Measurements from ENCODE around the gene STBD1.
"Not testable (repeated sequence)": the region's sequence is repeated elsewhere in the genome, so short reads cannot be mapped to it uniquely, and the experiment has no call there.

The STBD1 gene

GRCh38 chr4:76287811-76288210 is 18.7 kb upstream of the STBD1 start:
- DNase-seq, result not testable (repeated sequence)

DNA sequence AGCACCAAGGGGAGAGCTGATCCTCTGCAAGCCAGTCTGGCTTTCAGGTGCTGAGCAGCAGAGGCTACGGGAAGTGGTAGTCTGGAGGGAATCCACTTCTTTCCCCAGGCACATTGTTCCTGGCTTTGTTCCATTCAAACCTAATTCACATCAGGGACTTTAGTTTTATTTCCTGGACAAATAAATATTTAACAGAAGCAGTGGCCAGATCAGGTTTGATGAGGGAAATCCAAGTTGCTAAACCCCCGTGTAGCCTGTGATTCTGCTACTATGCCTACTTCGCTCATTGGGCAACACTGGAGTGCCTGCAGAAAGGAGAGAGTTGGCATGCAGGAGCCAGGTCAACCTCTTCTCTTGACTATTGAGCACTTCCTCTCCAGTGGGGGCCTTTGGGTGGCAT is 13.8 kb upstream of the STBD1 start:
- DNase-seq, result no peak

DNA sequence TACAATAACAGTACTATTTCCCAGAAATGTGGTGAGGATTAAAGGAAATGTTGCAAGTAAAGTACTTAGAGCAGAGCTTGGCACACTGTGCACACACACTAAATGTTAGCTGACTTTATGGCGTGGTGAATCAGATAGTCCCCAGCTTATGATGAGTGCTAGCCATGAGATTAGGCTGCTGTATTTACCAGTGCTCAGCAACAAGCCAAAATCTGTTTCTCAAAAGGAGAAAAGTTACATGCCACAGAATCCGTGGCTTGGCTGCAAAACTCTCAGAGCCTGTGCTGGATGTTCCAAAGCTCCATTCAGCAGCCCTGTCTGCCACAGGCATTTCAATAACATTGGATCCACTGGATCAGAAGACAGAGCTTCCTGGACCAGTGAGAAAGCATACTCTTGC is 12.8 kb upstream of the STBD1 start:
- no peak for DNase-seq

DNA sequence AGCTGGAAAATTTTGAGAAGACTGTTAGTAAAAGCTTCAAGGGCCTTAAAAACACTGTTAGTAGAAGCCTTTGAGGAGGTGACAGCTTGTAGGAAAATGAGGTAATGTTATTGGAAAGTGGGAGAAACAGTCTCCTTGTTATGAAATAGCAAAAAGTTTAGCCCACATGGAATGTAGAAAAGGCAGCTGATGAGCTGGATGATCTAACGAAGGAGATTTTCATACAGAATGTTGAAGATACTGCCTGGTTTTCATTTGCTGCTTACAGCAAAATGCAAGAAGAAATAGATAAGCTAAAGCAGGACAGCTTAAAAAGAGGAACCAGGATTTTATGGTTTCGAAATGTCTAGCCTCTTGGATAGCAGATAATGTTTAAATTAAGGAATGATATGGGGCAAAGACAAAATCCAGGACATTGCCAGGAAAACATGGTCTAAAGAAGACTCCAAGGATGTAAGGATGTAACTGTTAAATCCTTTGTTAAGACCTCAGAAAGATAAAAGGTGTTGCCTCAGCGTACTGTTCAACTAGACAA is 10.2 kb upstream of the STBD1 start:
- peak; percentile 29 to 40 for DNase-seq

GRCh38 chr4:76298227-76298626 is 8.3 kb upstream of the STBD1 start:
- DNase-seq, result no peak

DNA sequence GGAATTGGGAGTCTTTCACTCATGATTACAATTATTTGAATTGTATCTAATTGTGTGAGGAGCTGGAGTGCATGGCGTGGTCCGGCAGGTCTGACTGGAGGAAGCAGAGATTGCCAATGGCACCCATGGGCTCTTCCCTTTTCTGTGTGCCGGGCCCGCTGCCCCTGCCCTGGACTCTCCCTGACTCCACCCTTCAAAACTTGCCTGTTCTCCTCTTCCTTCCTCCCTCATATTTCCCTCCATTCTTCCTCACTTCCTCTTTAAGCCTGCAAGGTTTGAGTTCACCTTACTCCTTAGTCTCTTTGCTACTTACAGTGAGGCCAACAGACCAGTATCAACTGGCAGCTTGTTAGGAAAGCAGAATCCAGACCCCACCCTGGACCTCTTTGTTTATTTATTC is 6.5 kb upstream of the STBD1 start:
- no peak for DNase-seq

- DNase-seq, result peak; percentile 37 to 57
Measured at GRCh38 chr4:76301068-76301774, 5.3 kb upstream of the STBD1 start.

DNA sequence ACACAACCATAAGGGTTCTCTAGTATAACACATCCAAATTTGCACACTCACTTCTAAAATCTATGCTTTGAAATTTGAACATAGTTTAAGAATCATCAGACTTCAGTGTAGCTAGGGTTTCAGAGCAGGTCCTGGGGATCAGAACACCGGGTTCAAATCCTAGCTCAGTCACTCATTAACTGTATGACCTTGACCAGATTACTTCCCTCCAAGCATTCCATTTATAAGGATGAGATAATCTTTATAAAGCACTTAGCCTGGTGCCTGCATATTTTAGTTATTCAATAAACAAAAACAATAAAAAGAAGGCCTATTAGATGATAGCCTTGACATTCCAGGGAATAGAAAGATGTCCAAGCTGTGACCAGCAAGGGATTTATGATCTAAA is 4.8 kb upstream of the STBD1 start:
- DNase-seq, result no peak

GRCh38 chr4:76302826-76303438 is 3.6 kb upstream of the STBD1 start:
- DNase-seq, result peak; percentile 61 to 74

DNA sequence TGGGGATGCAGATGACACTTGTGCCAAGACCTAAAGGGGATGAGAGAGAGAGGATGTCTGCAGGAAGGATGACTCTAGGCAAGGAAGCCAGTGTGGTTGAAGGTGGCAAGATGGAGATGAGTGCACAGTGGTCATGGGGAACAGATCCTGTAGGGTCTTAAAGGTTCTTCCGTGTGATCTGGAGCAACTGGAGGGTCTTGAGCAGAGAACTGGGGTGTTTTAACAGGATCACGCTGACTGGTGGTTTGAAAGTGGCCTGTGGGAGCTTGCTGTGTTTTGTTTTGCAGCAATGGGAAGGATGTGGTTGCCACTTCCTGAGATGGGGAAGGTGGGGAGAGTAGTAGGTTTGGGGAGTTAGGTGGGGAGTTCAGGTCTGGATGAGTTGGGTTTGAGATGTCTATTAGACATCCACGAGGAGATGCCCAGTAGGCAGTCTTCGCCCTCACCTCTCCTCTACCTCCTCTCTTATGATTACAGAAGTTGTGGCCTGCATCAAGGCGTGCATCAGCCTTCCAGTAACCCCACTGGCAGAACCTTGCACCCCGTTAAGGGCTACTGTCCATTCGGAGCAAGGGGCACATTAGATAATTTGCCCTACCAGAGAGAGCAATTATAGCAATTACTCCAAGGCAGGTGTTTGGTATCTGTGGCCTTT is 1.4 kb upstream of the STBD1 start:
- DNase-seq, result no peak

DNA sequence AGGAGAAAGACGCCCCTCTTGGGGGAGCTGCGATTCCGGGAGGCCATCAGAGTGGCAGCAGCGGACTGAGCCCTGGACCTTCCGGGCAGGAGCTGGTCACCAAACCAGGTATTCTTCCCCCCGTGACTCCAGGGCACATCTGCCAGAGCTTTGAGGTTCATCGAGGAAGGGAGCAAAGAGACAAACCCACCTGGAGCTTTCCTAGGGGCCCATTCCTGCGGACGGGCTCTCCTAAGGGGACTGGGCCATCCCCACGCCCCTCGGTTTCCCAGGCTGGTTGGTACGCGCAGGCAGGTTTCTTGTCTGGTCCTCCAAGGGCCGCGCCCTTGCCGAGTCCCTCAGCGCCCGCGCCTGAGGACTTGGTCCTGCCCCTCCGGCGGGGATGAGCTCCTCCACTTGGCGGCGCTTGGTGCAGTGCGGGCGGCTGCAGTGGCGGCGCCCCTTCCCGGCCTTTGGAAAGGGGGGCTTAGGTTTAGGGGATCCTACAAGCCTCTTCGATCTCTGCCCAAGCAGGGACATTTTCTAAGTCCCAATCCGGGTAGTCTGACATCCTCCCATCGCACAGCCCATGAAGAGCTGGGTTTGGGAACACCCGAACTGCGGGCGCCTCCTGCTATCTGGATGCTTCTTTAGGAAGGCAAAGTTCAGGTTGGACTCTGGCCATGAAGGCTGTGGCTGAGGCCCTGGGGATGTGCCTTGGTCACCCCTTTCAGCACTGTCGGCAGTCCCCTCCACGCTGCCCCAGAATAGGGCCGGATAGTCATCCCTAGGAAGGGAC is 538 bp downstream of the STBD1 start:
- DNase-seq, result peak; percentile 22 to 29

GRCh38 chr4:76307660-76308014 is 1.1 kb downstream of the STBD1 start:
- DNase-seq, result no peak

- no peak for DNase-seq
Measured at GRCh38 chr4:76308548-76308947, 2.0 kb downstream of the STBD1 start.

GRCh38 chr4:76309939-76310550 is 3.5 kb downstream of the STBD1 start:
- DNase-seq, result no peak

DNA sequence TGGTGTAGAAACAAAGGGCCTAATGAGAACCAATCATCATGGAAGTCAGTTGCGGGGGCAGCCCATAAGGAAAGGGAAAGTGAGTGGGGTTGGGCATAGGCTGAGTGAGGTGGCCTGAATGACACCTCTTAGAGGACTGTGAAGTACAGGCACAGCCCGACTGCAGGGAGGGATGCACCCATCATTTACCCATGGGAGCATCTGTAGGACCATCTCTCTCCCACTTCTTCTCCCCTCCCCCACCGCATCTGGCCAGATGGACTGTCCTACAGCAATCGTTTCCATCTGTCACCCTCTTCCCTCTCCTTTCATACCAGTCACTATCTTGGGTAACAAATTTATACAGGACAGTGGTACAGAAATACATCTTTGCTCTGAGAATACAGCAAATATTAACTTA is 4.2 kb downstream of the STBD1 start:
- no peak for DNase-seq

- DNase-seq, result peak; percentile 52 to 60
Measured at GRCh38 chr4:76311896-76312331, 5.4 kb downstream of the STBD1 start.

GRCh38 chr4:76312457-76312856 is 5.9 kb downstream of the STBD1 start:
- DNase-seq, result no peak

DNA sequence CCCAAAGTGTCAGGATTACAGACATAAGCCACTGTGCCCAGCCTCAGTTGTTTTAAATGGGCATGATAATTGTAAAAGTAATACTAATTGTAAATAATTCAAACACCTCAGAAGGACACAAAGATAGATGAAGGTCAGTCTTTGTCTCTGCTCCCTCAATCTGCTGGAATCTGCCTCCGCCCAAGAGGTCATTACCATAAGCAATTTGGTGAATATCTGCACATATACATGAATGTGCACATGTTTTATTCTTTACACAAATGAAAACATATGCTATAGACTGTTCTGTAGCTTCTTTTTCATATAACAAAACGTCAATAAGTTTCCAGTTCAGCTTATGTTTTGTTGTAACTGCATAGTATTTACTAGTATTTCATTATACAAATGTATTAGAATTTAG is 7.0 kb downstream of the STBD1 start:
- DNase-seq, result no peak

GRCh38 chr4:76315267-76315918 is 8.9 kb downstream of the STBD1 start:
- DNase-seq, result no peak

- no peak for DNase-seq
Measured at GRCh38 chr4:76316131-76316530, 9.6 kb downstream of the STBD1 start.

- DNase-seq, result peak; percentile 16 to 22
Measured at GRCh38 chr4:76322236-76322635, 15.7 kb downstream of the STBD1 start.

- DNase-seq, result no peak
Measured at GRCh38 chr4:76325072-76325471, 18.5 kb downstream of the STBD1 start.

All from AML-193 (cell line).